Transverse colon (tissue), 3 donors: Measurements from ENCODE around the gene TEAD4.

Experiments
- CTCF ChIP-seq, 5 experiments: fragments of 200-600 bp in 3 of 5; fragments of 450-650 bp in 2 of 5; sonication (generic) in 3 of 5; IDR thresholded peaks; 1 replicate in 2 of 5; 2 replicates in 3 of 5; pipeline ENCODE4 v1.5.1; 2016 to 2017; ENCODE audit warnings: antibody characterized with exemption in 5 of 5, inconsistent platforms in 3 of 5, mild to moderate bottlenecking in 2 of 5, moderate library complexity in 1 of 5
- EP300 ChIP-seq: sonication (generic); formaldehyde crosslinking; IDR thresholded peaks from one replicate; pipeline ENCODE4 v1.6.1; 2017; ENCODE audit warnings: antibody characterized with exemption, low read depth
- POLR2A ChIP-seq: fragments of 450-650 bp; IDR thresholded peaks from one replicate; pipeline ENCODE4 v1.6.1; 2016; ENCODE audit warnings: antibody characterized with exemption, mild to moderate bottlenecking, moderate library complexity

DNA sequence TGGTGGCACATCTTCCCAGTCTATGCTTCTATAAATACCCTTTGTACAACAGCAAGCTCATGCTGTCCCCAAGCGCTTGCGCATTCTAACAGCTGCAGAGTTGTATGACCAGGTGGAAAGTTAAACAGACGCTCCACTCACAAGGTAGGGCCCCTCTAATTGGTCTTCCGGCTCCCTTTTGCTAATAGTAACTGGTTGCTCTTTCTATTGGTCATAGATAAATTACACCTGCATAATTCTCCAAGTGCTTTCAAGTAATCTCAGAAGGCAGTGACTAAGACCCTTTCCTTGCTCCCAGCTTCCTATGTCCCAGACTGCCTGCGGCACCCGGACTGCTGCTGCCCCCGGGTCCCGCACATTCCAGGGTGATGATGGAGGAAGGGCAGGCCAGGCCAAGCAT is 111.9 kb downstream of the TEAD4 start:
- TF ChIP-seq CTCF (IDR thresholded peaks at IDR 0.05) (no peak), EP300 (no peak), POLR2A (no peak)
